PC-3 (cell line): ENCODE data around the gene ARHGEF16. TPM values are rescaled to one million over a fixed set of nuclear protein-coding genes. Genes with fewer than 3 reads are reported as not detected.

Source experiments
- ATAC-seq: fragments of 200-7000 bp; cut with Tn5 transposase; 2 replicates; pipeline ENCODE4 v1.9.1; 2020; ENCODE audit warnings: mild to moderate bottlenecking, moderate library complexity
- BruUV-seq: library from RNA; stranded (reverse); fragments of 400-500 nt; replicated peaks from 2 replicates; lab custom pipeline; 2021; lab: Mats Ljungman, UMichigan
- CTCF ChIA-PET: fragments of 300-600 bp; sonication (Branson Sonifier 250); formaldehyde crosslinking; loops from one replicate; lab custom pipeline; 2022; ENCODE audit warnings: antibody characterized with exemption; lab: Charles Lee
- POLR2A ChIA-PET: fragments of 300-600 bp; sonication (Branson Sonifier 250); formaldehyde crosslinking; loops from one replicate; lab custom pipeline; 2022; ENCODE audit warnings: antibody characterized with exemption; ENCODE audit not compliant: unreplicated experiment; lab: Charles Lee
- DNase-seq: peaks from one replicate; pipeline ENCODE4 v3.0.0-alpha.2; 2015
- H2AFZ ChIP-seq: fragments of 300-600 bp; sonication (generic); 2 replicates; pipeline ENCODE4 v1.6.0; 2016; ENCODE audit warnings: antibody characterized with exemption, low read length
- H3F3A ChIP-seq: fragments of 300-600 bp; sonication (generic); one replicate; pipeline ENCODE4 v1.6.0; 2017; ENCODE audit warnings: antibody characterized with exemption, low read length, control low read depth, mild to moderate bottlenecking; ENCODE audit not compliant: unreplicated experiment
- H3K27ac ChIP-seq: fragments of 300-600 bp; sonication (generic); 2 replicates; pipeline ENCODE4 v1.5.1; 2016; ENCODE audit warnings: mild to moderate bottlenecking, low read length
- H3K27me3 ChIP-seq: fragments of 300-600 bp; sonication (generic); 2 replicates; pipeline ENCODE4 v1.6.1; 2016; ENCODE audit warnings: low read length, mixed read lengths
- H3K36me3 ChIP-seq: fragments of 300-600 bp; sonication (generic); 2 replicates; pipeline ENCODE4 v1.6.1; 2016; ENCODE audit warnings: low read depth, mixed run types, low read length, mixed read lengths
- H3K4me1 ChIP-seq: fragments of 300-600 bp; sonication (generic); 2 replicates; pipeline ENCODE4 v1.5.1; 2016; ENCODE audit warnings: low read length; ENCODE audit not compliant: insufficient read depth
- H3K4me2 ChIP-seq: fragments of 300-600 bp; sonication (generic); 2 replicates; pipeline ENCODE4 v1.6.0; 2016; ENCODE audit warnings: low read length
- H3K4me3 ChIP-seq: fragments of 300-600 bp; sonication (generic); 2 replicates; pipeline ENCODE4 v1.5.1; 2016; ENCODE audit warnings: mild to moderate bottlenecking, low read length, mixed read lengths
- H3K79me2 ChIP-seq: fragments of 300-600 bp; sonication (generic); 2 replicates; pipeline ENCODE4 v1.6.1; 2017; ENCODE audit warnings: low read length, mixed read lengths
- H3K9ac ChIP-seq: fragments of 300-600 bp; sonication (generic); 2 replicates; pipeline ENCODE4 v1.6.0; 2016; ENCODE audit warnings: mild to moderate bottlenecking, low read length
- H3K9me2 ChIP-seq: fragments of 300-600 bp; sonication (generic); replicated peaks from 2 replicates; pipeline ENCODE4 v1.6.1; 2016; ENCODE audit warnings: mixed run types, low read length, mixed read lengths
- H3K9me3 ChIP-seq: fragments of 300-600 bp; sonication (generic); 2 replicates; pipeline ENCODE4 v1.6.1; 2016; ENCODE audit warnings: low read length, mixed read lengths
- H4K20me1 ChIP-seq: fragments of 300-600 bp; sonication (generic); 2 replicates; pipeline ENCODE4 v1.6.1; 2016; ENCODE audit warnings: low read length, mixed read lengths
- EZH2 ChIP-seq: fragments of 300-600 bp; sonication (generic); IDR thresholded peaks from one replicate; pipeline ENCODE4 v1.6.1; 2017; ENCODE audit warnings: antibody characterized with exemption, mild to moderate bottlenecking, low read length; ENCODE audit not compliant: unreplicated experiment
- EZH2phosphoT487 ChIP-seq: fragments of 300-600 bp; sonication (generic); IDR thresholded peaks from 2 replicates; pipeline ENCODE4 v1.6.1; 2018; ENCODE audit warnings: mild to moderate bottlenecking, antibody characterized with exemption, low read length, borderline replicate concordance
- intact Hi-C: fragments of 100-400 bp; cut with micrococcal nuclease; formaldehyde crosslinking; loops from 2 replicates; pipeline ENCODE4 v1.9.0; 2023
- total RNA-seq: library from RNA; depleted of rRNA; stranded (reverse); fragments of >200 nt; gene quantifications from 2 replicates; pipeline ENCODE4 v1.2.3, GENCODE V29; 2014
- TF ChIP-seq, protein P1 (sequence below): fragments of 300-600 bp; sonication (generic); conservative IDR thresholded peaks from 2 replicates; pipeline ENCODE4 v1.5.1; 2017; ENCODE audit warnings: antibody characterized with exemption, low read depth, mild to moderate bottlenecking, low read length

Gene ARHGEF16
- total RNA-seq, 1 experiment from 2014 or later: 54.3 TPM

- Histone ChIP-seq H3K9me2 (no peaks in the 10 kb centered on the region), H3K4me3 (no peak overlapping the region), H3K36me3 (no peaks in the 10 kb centered on the region), H3K27me3 (peaks cover 91% of the 10 kb centered on the region), H3K9me3 (no peaks in the 10 kb centered on the region), H3F3A (no peaks in the 10 kb centered on the region), H4K20me1 (no peaks in the 10 kb centered on the region), H2AFZ (no peak overlapping the region), H3K4me2 (no peak overlapping the region), H3K27ac (no peak overlapping the region), H3K79me2 (no peaks in the 10 kb centered on the region), H3K9ac (no peak overlapping the region), H3K4me1 (peaks cover 15% of the 10 kb centered on the region)
- ATAC-seq (no peak), DNase-seq (no peak)
- ChIA-PET CTCF (interaction anchor here (0.6 kb wide), 3 partner anchors 107 to 307 kb away, joined by 5 to 6 read pairs (median 5); no protein-coding TSS in a partner anchor), POLR2A (interaction anchor here (0.8 kb wide), 1 partner anchor 837 kb away, joined by 5 read pairs; no protein-coding TSS in a partner anchor)
- no peak for TF ChIP-seq EZH2phosphoT487
- TF ChIP-seq, protein P1, sequence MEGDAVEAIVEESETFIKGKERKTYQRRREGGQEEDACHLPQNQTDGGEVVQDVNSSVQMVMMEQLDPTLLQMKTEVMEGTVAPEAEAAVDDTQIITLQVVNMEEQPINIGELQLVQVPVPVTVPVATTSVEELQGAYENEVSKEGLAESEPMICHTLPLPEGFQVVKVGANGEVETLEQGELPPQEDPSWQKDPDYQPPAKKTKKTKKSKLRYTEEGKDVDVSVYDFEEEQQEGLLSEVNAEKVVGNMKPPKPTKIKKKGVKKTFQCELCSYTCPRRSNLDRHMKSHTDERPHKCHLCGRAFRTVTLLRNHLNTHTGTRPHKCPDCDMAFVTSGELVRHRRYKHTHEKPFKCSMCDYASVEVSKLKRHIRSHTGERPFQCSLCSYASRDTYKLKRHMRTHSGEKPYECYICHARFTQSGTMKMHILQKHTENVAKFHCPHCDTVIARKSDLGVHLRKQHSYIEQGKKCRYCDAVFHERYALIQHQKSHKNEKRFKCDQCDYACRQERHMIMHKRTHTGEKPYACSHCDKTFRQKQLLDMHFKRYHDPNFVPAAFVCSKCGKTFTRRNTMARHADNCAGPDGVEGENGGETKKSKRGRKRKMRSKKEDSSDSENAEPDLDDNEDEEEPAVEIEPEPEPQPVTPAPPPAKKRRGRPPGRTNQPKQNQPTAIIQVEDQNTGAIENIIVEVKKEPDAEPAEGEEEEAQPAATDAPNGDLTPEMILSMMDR: no peak
- no TSS peak for BruUV-seq
- intact Hi-C loops: loop anchor here (5.0 kb wide), 1 partner anchor 1008 kb away; the partner anchor contains the start of gene PEX10
Measured at GRCh38 chr1:3420218-3420951, 34.1 kb upstream of the ARHGEF16 start.

GRCh38 chr1:3422638-3423037, 31.8 kb upstream of the ARHGEF16 start:
- Histone ChIP-seq H4K20me1 (no peaks in the 10 kb centered on the region), H3K4me1 (peaks cover 15% of the 10 kb centered on the region), H2AFZ (no peak overlapping the region), H3K4me3 (no peak overlapping the region), H3K9me3 (no peaks in the 10 kb centered on the region), H3K9me2 (no peaks in the 10 kb centered on the region), H3K27ac (no peak overlapping the region), H3K36me3 (no peaks in the 10 kb centered on the region), H3K4me2 (no peak overlapping the region), H3K27me3 (peaks cover 72% of the 10 kb centered on the region), H3K9ac (no peak overlapping the region), H3F3A (no peaks in the 10 kb centered on the region), H3K79me2 (no peaks in the 10 kb centered on the region)
- TF ChIP-seq EZH2: no peak
- DNase-seq (no peak), ATAC-seq (no peak)
- intact Hi-C loops: loop anchor here (5.0 kb wide), 1 partner anchor 1010 kb away; the partner anchor contains the start of gene PEX10
- CTCF ChIA-PET: no interaction called here
- BruUV-seq: no TSS peak
- POLR2A ChIA-PET: no interaction called here

- Histone ChIP-seq H2AFZ (no peak overlapping the region), H3K27ac (no peak overlapping the region), H3K4me1 (peaks cover 15% of the 10 kb centered on the region), H3K79me2 (no peaks in the 10 kb centered on the region), H3K4me2 (no peak overlapping the region), H3F3A (no peaks in the 10 kb centered on the region), H3K9me2 (no peaks in the 10 kb centered on the region), H3K36me3 (no peaks in the 10 kb centered on the region), H3K4me3 (no peak overlapping the region), H3K27me3 (peaks cover 65% of the 10 kb centered on the region), H3K9me3 (no peaks in the 10 kb centered on the region), H4K20me1 (no peaks in the 10 kb centered on the region), H3K9ac (no peak overlapping the region)
- DNase-seq (no peak), ATAC-seq (no peak)
- no TSS peak for BruUV-seq
- ChIA-PET POLR2A (no interaction called here), CTCF (no interaction called here)
- no peak for TF ChIP-seq EZH2
- TF ChIP-seq, protein P1: no peak
- no peak for TF ChIP-seq EZH2phosphoT487
- intact Hi-C loops: loop anchor here (5.0 kb wide), 1 partner anchor 1011 kb away; the partner anchor contains the start of gene PEX10
Measured at GRCh38 chr1:3423245-3423829, 31.1 kb upstream of the ARHGEF16 start.
